ENCODE data around the gene ATPAF1.

DNA sequence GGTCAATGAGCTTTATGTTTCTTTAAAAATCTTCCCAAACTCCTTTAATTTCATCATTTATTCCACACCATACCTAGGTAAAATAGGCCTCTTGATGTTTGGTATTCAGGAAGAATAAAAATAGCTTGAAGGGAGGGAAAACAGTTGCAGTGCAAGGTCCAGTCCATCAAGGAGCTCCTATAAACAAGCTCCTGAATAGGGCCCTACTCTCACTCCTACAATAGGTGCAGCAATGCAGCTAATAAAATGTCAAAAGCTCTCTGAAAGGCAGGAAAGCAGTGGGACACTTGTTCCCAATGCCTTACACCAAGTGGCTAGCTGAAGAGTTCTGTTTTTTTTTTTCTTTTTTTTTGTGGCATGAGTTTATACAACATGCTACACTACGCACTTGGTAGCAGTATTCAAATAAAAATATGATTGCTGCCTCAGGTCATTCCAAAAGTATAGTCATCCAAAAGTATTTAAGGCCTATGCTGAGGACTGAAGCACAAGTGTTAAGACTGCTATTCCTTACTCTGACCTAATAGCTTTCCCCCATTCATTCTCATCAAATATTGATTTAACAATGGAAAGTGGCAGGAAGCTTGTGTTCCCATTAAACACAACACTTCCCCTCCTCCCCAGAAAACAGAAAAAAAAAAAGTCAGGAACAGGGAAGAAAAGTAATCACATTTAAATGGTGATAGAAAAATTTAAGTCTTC lies 13.3 kb upstream of the ATPAF1 start:
- TF ChIP-seq POLR2AphosphoS5 (IDR thresholded peaks at IDR 0.05; ENCODE audit: low read depth, low read length) (no peak), SIN3A (IDR thresholded peaks at IDR 0.05; ENCODE audit: borderline replicate concordance, insufficient read depth, low read depth, low read length) (no peak), TCF7L2 (IDR thresholded peaks at IDR 0.05; ENCODE audit: low read depth, low read length) (no peak)
- TF ChIP-seq, protein P1, sequence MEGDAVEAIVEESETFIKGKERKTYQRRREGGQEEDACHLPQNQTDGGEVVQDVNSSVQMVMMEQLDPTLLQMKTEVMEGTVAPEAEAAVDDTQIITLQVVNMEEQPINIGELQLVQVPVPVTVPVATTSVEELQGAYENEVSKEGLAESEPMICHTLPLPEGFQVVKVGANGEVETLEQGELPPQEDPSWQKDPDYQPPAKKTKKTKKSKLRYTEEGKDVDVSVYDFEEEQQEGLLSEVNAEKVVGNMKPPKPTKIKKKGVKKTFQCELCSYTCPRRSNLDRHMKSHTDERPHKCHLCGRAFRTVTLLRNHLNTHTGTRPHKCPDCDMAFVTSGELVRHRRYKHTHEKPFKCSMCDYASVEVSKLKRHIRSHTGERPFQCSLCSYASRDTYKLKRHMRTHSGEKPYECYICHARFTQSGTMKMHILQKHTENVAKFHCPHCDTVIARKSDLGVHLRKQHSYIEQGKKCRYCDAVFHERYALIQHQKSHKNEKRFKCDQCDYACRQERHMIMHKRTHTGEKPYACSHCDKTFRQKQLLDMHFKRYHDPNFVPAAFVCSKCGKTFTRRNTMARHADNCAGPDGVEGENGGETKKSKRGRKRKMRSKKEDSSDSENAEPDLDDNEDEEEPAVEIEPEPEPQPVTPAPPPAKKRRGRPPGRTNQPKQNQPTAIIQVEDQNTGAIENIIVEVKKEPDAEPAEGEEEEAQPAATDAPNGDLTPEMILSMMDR (IDR thresholded peaks at IDR 0.05), result no peak
- TF ChIP-seq, protein P2, sequence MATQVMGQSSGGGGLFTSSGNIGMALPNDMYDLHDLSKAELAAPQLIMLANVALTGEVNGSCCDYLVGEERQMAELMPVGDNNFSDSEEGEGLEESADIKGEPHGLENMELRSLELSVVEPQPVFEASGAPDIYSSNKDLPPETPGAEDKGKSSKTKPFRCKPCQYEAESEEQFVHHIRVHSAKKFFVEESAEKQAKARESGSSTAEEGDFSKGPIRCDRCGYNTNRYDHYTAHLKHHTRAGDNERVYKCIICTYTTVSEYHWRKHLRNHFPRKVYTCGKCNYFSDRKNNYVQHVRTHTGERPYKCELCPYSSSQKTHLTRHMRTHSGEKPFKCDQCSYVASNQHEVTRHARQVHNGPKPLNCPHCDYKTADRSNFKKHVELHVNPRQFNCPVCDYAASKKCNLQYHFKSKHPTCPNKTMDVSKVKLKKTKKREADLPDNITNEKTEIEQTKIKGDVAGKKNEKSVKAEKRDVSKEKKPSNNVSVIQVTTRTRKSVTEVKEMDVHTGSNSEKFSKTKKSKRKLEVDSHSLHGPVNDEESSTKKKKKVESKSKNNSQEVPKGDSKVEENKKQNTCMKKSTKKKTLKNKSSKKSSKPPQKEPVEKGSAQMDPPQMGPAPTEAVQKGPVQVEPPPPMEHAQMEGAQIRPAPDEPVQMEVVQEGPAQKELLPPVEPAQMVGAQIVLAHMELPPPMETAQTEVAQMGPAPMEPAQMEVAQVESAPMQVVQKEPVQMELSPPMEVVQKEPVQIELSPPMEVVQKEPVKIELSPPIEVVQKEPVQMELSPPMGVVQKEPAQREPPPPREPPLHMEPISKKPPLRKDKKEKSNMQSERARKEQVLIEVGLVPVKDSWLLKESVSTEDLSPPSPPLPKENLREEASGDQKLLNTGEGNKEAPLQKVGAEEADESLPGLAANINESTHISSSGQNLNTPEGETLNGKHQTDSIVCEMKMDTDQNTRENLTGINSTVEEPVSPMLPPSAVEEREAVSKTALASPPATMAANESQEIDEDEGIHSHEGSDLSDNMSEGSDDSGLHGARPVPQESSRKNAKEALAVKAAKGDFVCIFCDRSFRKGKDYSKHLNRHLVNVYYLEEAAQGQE (IDR thresholded peaks at IDR 0.05; ENCODE audit: insufficient read depth in 1 of 2, low read depth in 2 of 2, low read length in 1 of 2), result no peak

Measured in Panc1 (cell line).